ENCODE measurements around the gene CUTC.

The CUTC gene

GRCh38 chr10:99689461-99689860 lies 42.6 kb upstream of the CUTC start:
- no peak for TF ChIP-seq ISL1 (CRISPR knock-in tag; IDR thresholded peaks at IDR 0.05)
- TF ChIP-seq ARNTL (CRISPR knock-in tag; IDR thresholded peaks at IDR 0.05; ENCODE audit: borderline replicate concordance, low read depth) = no peak
- TF ChIP-seq, protein P1, sequence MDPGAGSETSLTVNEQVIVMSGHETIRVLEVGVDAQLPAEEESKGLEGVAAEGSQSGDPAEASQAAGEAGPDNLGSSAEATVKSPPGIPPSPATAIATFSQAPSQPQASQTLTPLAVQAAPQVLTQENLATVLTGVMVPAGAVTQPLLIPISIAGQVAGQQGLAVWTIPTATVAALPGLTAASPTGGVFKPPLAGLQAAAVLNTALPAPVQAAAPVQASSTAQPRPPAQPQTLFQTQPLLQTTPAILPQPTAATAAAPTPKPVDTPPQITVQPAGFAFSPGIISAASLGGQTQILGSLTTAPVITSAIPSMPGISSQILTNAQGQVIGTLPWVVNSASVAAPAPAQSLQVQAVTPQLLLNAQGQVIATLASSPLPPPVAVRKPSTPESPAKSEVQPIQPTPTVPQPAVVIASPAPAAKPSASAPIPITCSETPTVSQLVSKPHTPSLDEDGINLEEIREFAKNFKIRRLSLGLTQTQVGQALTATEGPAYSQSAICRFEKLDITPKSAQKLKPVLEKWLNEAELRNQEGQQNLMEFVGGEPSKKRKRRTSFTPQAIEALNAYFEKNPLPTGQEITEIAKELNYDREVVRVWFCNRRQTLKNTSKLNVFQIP (CRISPR knock-in tag; IDR thresholded peaks at IDR 0.05; ENCODE audit: borderline replicate concordance, low read depth) = no peak
- TF ChIP-seq OSR1 (CRISPR knock-in tag; IDR thresholded peaks at IDR 0.05) = no peak
- no peak for TF ChIP-seq ESRRG (CRISPR knock-in tag; IDR thresholded peaks at IDR 0.05)
- TF ChIP-seq CSDC2 (CRISPR knock-in tag; IDR thresholded peaks at IDR 0.05) = no peak
- TF ChIP-seq PPARA (CRISPR knock-in tag; IDR thresholded peaks at IDR 0.05; ENCODE audit: borderline replicate concordance) = no peak
- TF ChIP-seq ZC3H10 (CRISPR knock-in tag; IDR thresholded peaks at IDR 0.05) = no peak
- ATAC-seq = no peak

GRCh38 chr10:99693933-99694583 lies 38.0 kb upstream of the CUTC start:
- TF ChIP-seq, protein P1 (CRISPR knock-in tag; IDR thresholded peaks at IDR 0.05; ENCODE audit: borderline replicate concordance, low read depth) = no peak
- TF ChIP-seq OSR1 (CRISPR knock-in tag; IDR thresholded peaks at IDR 0.05) (no peak), ZNF565 (CRISPR knock-in tag; conservative IDR thresholded peaks at IDR 0.05; ENCODE audit: low read depth) (no peak), ZFP3 (CRISPR knock-in tag; IDR thresholded peaks at IDR 0.05) (no peak)
- TF ChIP-seq, protein P2, sequence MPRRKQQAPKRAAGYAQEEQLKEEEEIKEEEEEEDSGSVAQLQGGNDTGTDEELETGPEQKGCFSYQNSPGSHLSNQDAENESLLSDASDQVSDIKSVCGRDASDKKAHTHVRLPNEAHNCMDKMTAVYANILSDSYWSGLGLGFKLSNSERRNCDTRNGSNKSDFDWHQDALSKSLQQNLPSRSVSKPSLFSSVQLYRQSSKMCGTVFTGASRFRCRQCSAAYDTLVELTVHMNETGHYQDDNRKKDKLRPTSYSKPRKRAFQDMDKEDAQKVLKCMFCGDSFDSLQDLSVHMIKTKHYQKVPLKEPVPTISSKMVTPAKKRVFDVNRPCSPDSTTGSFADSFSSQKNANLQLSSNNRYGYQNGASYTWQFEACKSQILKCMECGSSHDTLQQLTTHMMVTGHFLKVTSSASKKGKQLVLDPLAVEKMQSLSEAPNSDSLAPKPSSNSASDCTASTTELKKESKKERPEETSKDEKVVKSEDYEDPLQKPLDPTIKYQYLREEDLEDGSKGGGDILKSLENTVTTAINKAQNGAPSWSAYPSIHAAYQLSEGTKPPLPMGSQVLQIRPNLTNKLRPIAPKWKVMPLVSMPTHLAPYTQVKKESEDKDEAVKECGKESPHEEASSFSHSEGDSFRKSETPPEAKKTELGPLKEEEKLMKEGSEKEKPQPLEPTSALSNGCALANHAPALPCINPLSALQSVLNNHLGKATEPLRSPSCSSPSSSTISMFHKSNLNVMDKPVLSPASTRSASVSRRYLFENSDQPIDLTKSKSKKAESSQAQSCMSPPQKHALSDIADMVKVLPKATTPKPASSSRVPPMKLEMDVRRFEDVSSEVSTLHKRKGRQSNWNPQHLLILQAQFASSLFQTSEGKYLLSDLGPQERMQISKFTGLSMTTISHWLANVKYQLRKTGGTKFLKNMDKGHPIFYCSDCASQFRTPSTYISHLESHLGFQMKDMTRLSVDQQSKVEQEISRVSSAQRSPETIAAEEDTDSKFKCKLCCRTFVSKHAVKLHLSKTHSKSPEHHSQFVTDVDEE (CRISPR knock-in tag; IDR thresholded peaks at IDR 0.05) = no peak
- peak; percentile 66 for ATAC-seq

DNA sequence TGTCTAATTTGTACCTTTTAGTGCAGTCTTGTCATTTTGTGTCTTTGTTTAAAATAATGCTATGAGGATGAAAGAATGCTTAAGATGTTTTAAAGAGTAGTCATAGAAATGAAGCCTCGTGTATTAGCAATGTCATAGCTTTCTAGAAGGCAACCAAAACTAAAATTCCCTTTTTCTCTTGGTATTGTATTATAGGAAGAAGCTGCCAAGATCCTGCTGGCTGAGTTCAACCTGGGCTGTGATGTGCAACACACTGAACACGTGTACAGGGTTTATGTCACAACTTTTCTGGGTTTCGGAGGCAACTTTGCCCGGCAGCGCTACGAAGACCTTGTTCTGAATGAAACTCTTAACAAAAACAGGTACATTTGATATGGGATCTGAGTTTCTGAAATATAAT lies 36.3 kb upstream of the CUTC start:
- TF ChIP-seq CSDC2 (CRISPR knock-in tag; IDR thresholded peaks at IDR 0.05) (no peak), BACH2 (CRISPR knock-in tag; IDR thresholded peaks at IDR 0.05; ENCODE audit: borderline replicate concordance) (no peak), ISL1 (CRISPR knock-in tag; IDR thresholded peaks at IDR 0.05) (no peak), CREB5 (CRISPR knock-in tag; IDR thresholded peaks at IDR 0.05; ENCODE audit: low read depth) (no peak), RARB (CRISPR knock-in tag; IDR thresholded peaks at IDR 0.05) (no peak), ZFP30 (CRISPR knock-in tag; IDR thresholded peaks at IDR 0.05) (no peak), TOX (CRISPR knock-in tag; IDR thresholded peaks at IDR 0.05; ENCODE audit: borderline replicate concordance) (no peak), ZFP3 (CRISPR knock-in tag; IDR thresholded peaks at IDR 0.05) (no peak), OSR1 (CRISPR knock-in tag; IDR thresholded peaks at IDR 0.05) (no peak), ZNF70 (CRISPR knock-in tag; IDR thresholded peaks at IDR 0.05) (no peak), ARNTL (CRISPR knock-in tag; IDR thresholded peaks at IDR 0.05; ENCODE audit: borderline replicate concordance, low read depth) (no peak), ZC3H10 (CRISPR knock-in tag; IDR thresholded peaks at IDR 0.05) (no peak), ESRRG (CRISPR knock-in tag; IDR thresholded peaks at IDR 0.05) (no peak), TCF4 (CRISPR knock-in tag; IDR thresholded peaks at IDR 0.05; ENCODE audit: borderline replicate concordance) (no peak), ZNF8 (CRISPR knock-in tag; IDR thresholded peaks at IDR 0.05) (no peak), ZNF565 (CRISPR knock-in tag; conservative IDR thresholded peaks at IDR 0.05; ENCODE audit: low read depth) (no peak), GLIS3 (CRISPR knock-in tag; IDR thresholded peaks at IDR 0.05) (no peak)
- TF ChIP-seq, protein P3, sequence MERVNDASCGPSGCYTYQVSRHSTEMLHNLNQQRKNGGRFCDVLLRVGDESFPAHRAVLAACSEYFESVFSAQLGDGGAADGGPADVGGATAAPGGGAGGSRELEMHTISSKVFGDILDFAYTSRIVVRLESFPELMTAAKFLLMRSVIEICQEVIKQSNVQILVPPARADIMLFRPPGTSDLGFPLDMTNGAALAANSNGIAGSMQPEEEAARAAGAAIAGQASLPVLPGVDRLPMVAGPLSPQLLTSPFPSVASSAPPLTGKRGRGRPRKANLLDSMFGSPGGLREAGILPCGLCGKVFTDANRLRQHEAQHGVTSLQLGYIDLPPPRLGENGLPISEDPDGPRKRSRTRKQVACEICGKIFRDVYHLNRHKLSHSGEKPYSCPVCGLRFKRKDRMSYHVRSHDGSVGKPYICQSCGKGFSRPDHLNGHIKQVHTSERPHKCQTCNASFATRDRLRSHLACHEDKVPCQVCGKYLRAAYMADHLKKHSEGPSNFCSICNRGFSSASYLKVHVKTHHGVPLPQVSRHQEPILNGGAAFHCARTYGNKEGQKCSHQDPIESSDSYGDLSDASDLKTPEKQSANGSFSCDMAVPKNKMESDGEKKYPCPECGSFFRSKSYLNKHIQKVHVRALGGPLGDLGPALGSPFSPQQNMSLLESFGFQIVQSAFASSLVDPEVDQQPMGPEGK (CRISPR knock-in tag; IDR thresholded peaks at IDR 0.05; ENCODE audit: borderline replicate concordance) = no peak
- TF ChIP-seq, protein P4, sequence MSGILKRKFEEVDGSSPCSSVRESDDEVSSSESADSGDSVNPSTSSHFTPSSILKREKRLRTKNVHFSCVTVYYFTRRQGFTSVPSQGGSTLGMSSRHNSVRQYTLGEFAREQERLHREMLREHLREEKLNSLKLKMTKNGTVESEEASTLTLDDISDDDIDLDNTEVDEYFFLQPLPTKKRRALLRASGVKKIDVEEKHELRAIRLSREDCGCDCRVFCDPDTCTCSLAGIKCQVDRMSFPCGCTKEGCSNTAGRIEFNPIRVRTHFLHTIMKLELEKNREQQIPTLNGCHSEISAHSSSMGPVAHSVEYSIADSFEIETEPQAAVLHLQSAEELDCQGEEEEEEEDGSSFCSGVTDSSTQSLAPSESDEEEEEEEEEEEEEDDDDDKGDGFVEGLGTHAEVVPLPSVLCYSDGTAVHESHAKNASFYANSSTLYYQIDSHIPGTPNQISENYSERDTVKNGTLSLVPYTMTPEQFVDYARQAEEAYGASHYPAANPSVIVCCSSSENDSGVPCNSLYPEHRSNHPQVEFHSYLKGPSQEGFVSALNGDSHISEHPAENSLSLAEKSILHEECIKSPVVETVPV (CRISPR knock-in tag; IDR thresholded peaks at IDR 0.05) = no peak
- TF ChIP-seq, protein P2 (CRISPR knock-in tag; IDR thresholded peaks at IDR 0.05) = no peak
- ATAC-seq = no peak
